HEK293T (cell line): ENCODE measurements around the gene NOTCH1.
A peak's percentile ranks its signal among the peaks of the same experiment; 100 is the strongest.

Experiments
- CTCF ChIA-PET: fragments of 350-600 bp; formaldehyde crosslinking; extraction: SDS; loops from one replicate; lab custom pipeline; 2021; ENCODE audit warnings: antibody characterized with exemption, inconsistent platforms; lab: Yijun Ruan, JAX
- POLR2A ChIA-PET: fragments of 350-600 bp; formaldehyde crosslinking; extraction: SDS; loops from one replicate; lab custom pipeline; 2020; ENCODE audit warnings: antibody characterized with exemption, inconsistent platforms; lab: Yijun Ruan, JAX
- DNase-seq: peaks from one replicate; pipeline ENCODE4 v3.0.0; 2012; ENCODE audit warnings: mixed read lengths; ENCODE audit errors: extremely low spot score
- ARNT ChIP-seq: fragments of 450-650 bp; IDR thresholded peaks from 2 replicates; pipeline ENCODE4 v1.6.1; 2017; ENCODE audit warnings: mild to moderate bottlenecking
- BHLHE40 ChIP-seq: fragments of 450-650 bp; IDR thresholded peaks from 2 replicates; pipeline ENCODE4 v1.6.1; 2016; ENCODE audit warnings: mild to moderate bottlenecking, moderate library complexity, borderline replicate concordance
- CTBP1 ChIP-seq: fragments of 450-650 bp; IDR thresholded peaks from 2 replicates; pipeline ENCODE4 v1.6.1; 2016; ENCODE audit warnings: borderline replicate concordance
- ELF4 ChIP-seq: fragments of 450-650 bp; IDR thresholded peaks from 2 replicates; pipeline ENCODE4 v1.6.1; 2017; ENCODE audit warnings: antibody characterized with exemption
- FOXA1 ChIP-seq: fragments of 450-650 bp; IDR thresholded peaks from 2 replicates; pipeline ENCODE4 v1.6.1; 2016; ENCODE audit warnings: mild to moderate bottlenecking
- FOXK2 ChIP-seq: fragments of 450-650 bp; IDR thresholded peaks from 2 replicates; pipeline ENCODE4 v1.6.1; 2016; ENCODE audit warnings: mild to moderate bottlenecking
- FOXM1 ChIP-seq: fragments of 450-650 bp; IDR thresholded peaks from 2 replicates; pipeline ENCODE4 v1.6.1; 2017; ENCODE audit warnings: mild to moderate bottlenecking, borderline replicate concordance
- HDGF ChIP-seq: fragments of 450-650 bp; IDR thresholded peaks from 2 replicates; pipeline ENCODE4 v1.6.1; 2017; ENCODE audit warnings: antibody characterized with exemption, borderline replicate concordance
- L3MBTL2 ChIP-seq: fragments of 450-650 bp; conservative IDR thresholded peaks from 2 replicates; pipeline ENCODE4 v1.6.1; 2016; ENCODE audit warnings: mild to moderate bottlenecking
- LEF1 ChIP-seq: fragments of 450-650 bp; IDR thresholded peaks from 2 replicates; pipeline ENCODE4 v1.6.1; 2017; ENCODE audit warnings: mild to moderate bottlenecking, borderline replicate concordance
- NFRKB ChIP-seq: fragments of 450-650 bp; IDR thresholded peaks from 2 replicates; pipeline ENCODE4 v1.6.1; 2016; ENCODE audit warnings: mild to moderate bottlenecking, moderate library complexity
- PKNOX1 ChIP-seq: fragments of 450-650 bp; IDR thresholded peaks from 2 replicates; pipeline ENCODE4 v1.6.1; 2016
- SP1 ChIP-seq: fragments of 450-650 bp; IDR thresholded peaks from 2 replicates; pipeline ENCODE4 v1.6.1; 2017
- SUZ12 ChIP-seq: fragments of 450-650 bp; IDR thresholded peaks from 2 replicates; pipeline ENCODE4 v1.6.1; 2016; ENCODE audit warnings: mild to moderate bottlenecking
- TARDBP ChIP-seq: fragments of 450-650 bp; IDR thresholded peaks from 2 replicates; pipeline ENCODE4 v1.6.1; 2016
- ZNF384 ChIP-seq: fragments of 450-650 bp; IDR thresholded peaks from 2 replicates; pipeline ENCODE4 v1.6.1; 2016

The NOTCH1 gene

GRCh38 chr9:136483589-136484152 is 62.2 kb downstream of the NOTCH1 start:
- TF ChIP-seq L3MBTL2 (peak; percentile 78), BHLHE40 (no peak)
- peak; percentile 95 for DNase-seq
- ChIA-PET POLR2A (interaction anchor here (0.6 to 1.3 kb wide), 6 partner anchors 12 to 230 kb away, joined by 3 to 4 read pairs (median 3); partner anchors contain the start of gene DNLZ), CTCF (interaction anchor here (2.8 kb wide), 1 partner anchor 146 kb away, joined by 13 read pairs; no protein-coding TSS in a partner anchor)

GRCh38 chr9:136482793-136483588 is 62.9 kb downstream of the NOTCH1 start, which contains the start of gene SEC16A:
Gene SEC16A, minus strand, starts transcription at chr9:136483040. Its CDS starts 5,425 bp downstream, at chr9:136477615.
- POLR2A ChIA-PET: interaction anchor here (1.0 to 1.1 kb wide), 3 partner anchors 18 to 230 kb away, joined by 3 read pairs; no protein-coding TSS in a partner anchor

GRCh38 chr9:136482046-136482792 is 63.6 kb downstream of the NOTCH1 start:
- ChIA-PET CTCF (no interaction called here), POLR2A (no interaction called here)
- no peak for TF ChIP-seq ARNT
- TF ChIP-seq NFRKB: no peak
- TF ChIP-seq LEF1: no peak
- TF ChIP-seq FOXA1: no peak
- no peak for TF ChIP-seq ELF4
- TF ChIP-seq PKNOX1: no peak
- no peak for TF ChIP-seq SUZ12
- TF ChIP-seq BHLHE40: no peak
- no peak for TF ChIP-seq L3MBTL2
- no peak for TF ChIP-seq FOXK2

More at GRCh38 chr9:136482793-136483588, 62.9 kb downstream of the NOTCH1 start, which contains the start of gene SEC16A:
- no peak for TF ChIP-seq LEF1
- TF ChIP-seq ZNF384: no peak
- TF ChIP-seq TARDBP: no peak
- no peak for TF ChIP-seq HDGF
- TF ChIP-seq PKNOX1: no peak
- CTCF ChIA-PET: no interaction called here
- DNase-seq: peak; percentile 96

GRCh38 chr9:136481558-136481957 is 64.3 kb downstream of the NOTCH1 start:
- TF ChIP-seq LEF1 (no peak), PKNOX1 (no peak), FOXM1 (no peak), FOXK2 (no peak), ZNF384 (no peak), BHLHE40 (no peak), SUZ12 (no peak), NFRKB (no peak), TARDBP (no peak), CTBP1 (no peak), ELF4 (no peak)
- ChIA-PET CTCF (no interaction called here), POLR2A (no interaction called here)
- no peak for DNase-seq

More at GRCh38 chr9:136482046-136482792, 63.6 kb downstream of the NOTCH1 start:
- DNase-seq: no peak

GRCh38 chr9:136476369-136477150 is 69.3 kb downstream of the NOTCH1 start:
- CTCF ChIA-PET: no interaction called here
- POLR2A ChIA-PET: no interaction called here
- no peak for TF ChIP-seq ELF4
- no peak for TF ChIP-seq L3MBTL2
- TF ChIP-seq FOXM1: no peak
- no peak for TF ChIP-seq LEF1
- no peak for TF ChIP-seq PKNOX1
- TF ChIP-seq FOXA1: no peak
- TF ChIP-seq SP1: no peak
- no peak for TF ChIP-seq TARDBP
- TF ChIP-seq BHLHE40: no peak
- TF ChIP-seq ARNT: no peak
- TF ChIP-seq CTBP1: no peak
- no peak for TF ChIP-seq FOXK2
- no peak for TF ChIP-seq NFRKB
- no peak for TF ChIP-seq ZNF384
- DNase-seq: no peak
